HepG2 (cell line): Measurements from ENCODE around the gene IQCE. TPM values are rescaled to one million over a fixed set of nuclear protein-coding genes. Genes with fewer than 3 reads are reported as not detected.

Experiments used
- CREM ChIP-seq, 2 experiments: sonication (generic) in 1 of 2; formaldehyde crosslinking in 1 of 2; IDR thresholded peaks; 2 replicates each; pipeline versions ENCODE4 v1.4.0 to v1.6.1; 2016 to 2020; ENCODE audit warnings: antibody characterized with exemption in 1 of 2, mild to moderate bottlenecking in 1 of 2, missing genetic modification reagents in 1 of 2
- NFYC ChIP-seq: IDR thresholded peaks from 2 replicates; pipeline ENCODE4 v1.6.1; 2016; ENCODE audit warnings: missing genetic modification reagents, missing compliant biosample characterization
- RAD51 ChIP-seq: fragments of 450-650 bp; IDR thresholded peaks from 2 replicates; pipeline ENCODE4 v1.6.1; 2016; ENCODE audit warnings: borderline replicate concordance
- RARG ChIP-seq: sonication (generic); formaldehyde crosslinking; IDR thresholded peaks from 2 replicates; pipeline ENCODE4 v1.4.0; 2020; ENCODE audit warnings: low read depth, mild to moderate bottlenecking, missing genetic modification reagents
- REPIN1 ChIP-seq: sonication (generic); formaldehyde crosslinking; IDR thresholded peaks from 2 replicates; pipeline ENCODE4 v1.8.0; 2022; ENCODE audit warnings: missing genetic modification reagents, low read depth, mild to moderate bottlenecking, borderline replicate concordance
- TBL1XR1 ChIP-seq: fragments of 150-350 bp; IDR thresholded peaks from 2 replicates; pipeline ENCODE4 v1.6.1; 2014; ENCODE audit warnings: borderline replicate concordance, low read length; ENCODE audit not compliant: partially characterized antibody
- TOPORS ChIP-seq: sonication (generic); formaldehyde crosslinking; IDR thresholded peaks from 2 replicates; pipeline ENCODE4 v1.8.0; 2023; ENCODE audit warnings: mild to moderate bottlenecking, missing genetic modification reagents
- XRCC5 ChIP-seq: fragments of 200-400 bp; formaldehyde crosslinking; optimal IDR thresholded peaks from 2 replicates; pipeline ENCODE3; 2017; ENCODE audit warnings: mild to moderate bottlenecking, low read length
- ZBTB20 ChIP-seq: sonication (generic); formaldehyde crosslinking; IDR thresholded peaks from 2 replicates; pipeline ENCODE4 v1.8.1; 2023; ENCODE audit warnings: missing genetic modification reagents, low read depth, mild to moderate bottlenecking, borderline replicate concordance
- ZIK1 ChIP-seq: sonication (generic); formaldehyde crosslinking; IDR thresholded peaks from 2 replicates; pipeline ENCODE4 v1.5.0; 2020; ENCODE audit warnings: mild to moderate bottlenecking, low read depth, missing genetic modification reagents, borderline replicate concordance
- ZNF317 ChIP-seq: sonication (generic); formaldehyde crosslinking; IDR thresholded peaks from 2 replicates; pipeline ENCODE4 v1.5.0; 2020; ENCODE audit warnings: mild to moderate bottlenecking, missing genetic modification reagents
- ZNF44 ChIP-seq: sonication (generic); formaldehyde crosslinking; IDR thresholded peaks from 2 replicates; pipeline ENCODE4 v1.5.1; 2020; ENCODE audit warnings: mild to moderate bottlenecking, missing genetic modification reagents
- ZNF530 ChIP-seq: sonication (generic); formaldehyde crosslinking; IDR thresholded peaks from 2 replicates; pipeline ENCODE4 v1.5.0; 2020; ENCODE audit warnings: low read depth, mild to moderate bottlenecking, missing genetic modification reagents
- ZNF644 ChIP-seq: IDR thresholded peaks from 2 replicates; pipeline ENCODE4 v1.6.1; 2016; ENCODE audit warnings: low read depth
- polyA plus RNA-seq, 8 experiments: library from polyadenylated mRNA; depleted of rRNA in 3 of 8; stranded (reverse) in 7 of 8; unstranded in 1 of 8; fragments of >200 nt; fragmentation: Illumina TruSeq in 4 of 8; extraction: Trizol in 4 of 8; gene quantifications; 2 replicates each; pipeline versions ENCODE4 v1.2.1 to v1.2.3, GENCODE V29; 2011 to 2016; ENCODE audit warnings: low read depth in 4 of 8, missing spikeins in 1 of 8, mixed read lengths in 1 of 8; ENCODE audit not compliant: insufficient read depth in 1 of 8
- total RNA-seq, 5 experiments: library from RNA; depleted of rRNA; stranded (reverse); fragments of >200 nt; fragmentation: Illumina TruSeq; extraction: Trizol; gene quantifications; 2 replicates each; pipeline ENCODE4 v1.2.3, GENCODE V29; 2016; ENCODE audit warnings: low read depth in 1 of 5
- TF ChIP-seq, protein P1 (sequence below): sonication (generic); formaldehyde crosslinking; conservative IDR thresholded peaks from 2 replicates; pipeline ENCODE4 v1.4.0; 2020; ENCODE audit warnings: missing genetic modification reagents
- TF ChIP-seq, protein P2 (sequence below): sonication (generic); formaldehyde crosslinking; IDR thresholded peaks from 2 replicates; pipeline ENCODE4 v1.5.1; 2020; ENCODE audit warnings: missing genetic modification reagents, mild to moderate bottlenecking, borderline replicate concordance
- TF ChIP-seq, protein P3 (sequence below): sonication (generic); formaldehyde crosslinking; IDR thresholded peaks from 2 replicates; pipeline ENCODE4 v1.5.0; 2020; ENCODE audit warnings: missing genetic modification reagents, mild to moderate bottlenecking, borderline replicate concordance
- TF ChIP-seq, protein P4 (sequence below): sonication (generic); formaldehyde crosslinking; IDR thresholded peaks from 2 replicates; pipeline ENCODE4 v1.8.1; 2023; ENCODE audit warnings: mild to moderate bottlenecking, missing genetic modification reagents
- TF ChIP-seq, protein P5 (sequence below): sonication (generic); formaldehyde crosslinking; IDR thresholded peaks from 2 replicates; pipeline ENCODE4 v1.4.0; 2020; ENCODE audit warnings: missing genetic modification reagents

Gene IQCE
- total and polyA plus RNA-seq, 2 of the 13 experiments (the other 11 are each of a cell fraction or from before 2014, with no cell fraction given), result 1.5 to 2.5 TPM

DNA sequence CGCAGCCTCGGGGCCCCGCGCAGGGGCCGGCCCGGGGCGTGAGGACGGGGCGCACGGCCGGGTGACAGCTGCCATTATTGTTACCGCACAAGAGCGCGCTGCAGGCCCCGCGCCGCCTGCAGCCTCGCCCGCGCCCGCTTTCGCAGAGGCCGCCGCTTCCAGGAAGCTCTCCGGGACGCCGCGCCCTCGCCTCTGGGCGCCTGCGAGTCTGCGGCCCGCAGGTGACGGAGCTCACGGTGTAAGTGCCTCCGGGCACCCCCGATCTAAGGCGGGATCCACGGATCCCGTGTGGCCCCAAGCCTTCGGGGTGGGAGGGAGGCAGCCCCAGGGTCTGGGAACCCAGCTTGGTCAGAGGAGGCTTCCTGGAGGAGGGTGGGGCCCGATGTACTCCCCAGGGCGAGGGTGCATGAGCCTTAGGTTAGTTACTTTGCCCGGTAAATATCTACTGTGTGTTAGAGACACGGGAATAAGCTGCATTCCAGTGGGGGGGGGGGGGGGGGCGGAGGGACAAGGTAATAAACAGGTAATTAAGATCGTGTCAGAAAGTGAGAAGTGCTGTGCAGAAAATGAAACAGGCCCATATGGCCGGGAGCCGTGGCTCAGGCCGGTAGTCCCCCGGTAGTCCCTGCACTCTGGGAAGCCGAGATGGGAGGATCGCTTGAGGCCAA, 638 bp downstream of the IQCE start (continued):
- TF ChIP-seq, protein P1, sequence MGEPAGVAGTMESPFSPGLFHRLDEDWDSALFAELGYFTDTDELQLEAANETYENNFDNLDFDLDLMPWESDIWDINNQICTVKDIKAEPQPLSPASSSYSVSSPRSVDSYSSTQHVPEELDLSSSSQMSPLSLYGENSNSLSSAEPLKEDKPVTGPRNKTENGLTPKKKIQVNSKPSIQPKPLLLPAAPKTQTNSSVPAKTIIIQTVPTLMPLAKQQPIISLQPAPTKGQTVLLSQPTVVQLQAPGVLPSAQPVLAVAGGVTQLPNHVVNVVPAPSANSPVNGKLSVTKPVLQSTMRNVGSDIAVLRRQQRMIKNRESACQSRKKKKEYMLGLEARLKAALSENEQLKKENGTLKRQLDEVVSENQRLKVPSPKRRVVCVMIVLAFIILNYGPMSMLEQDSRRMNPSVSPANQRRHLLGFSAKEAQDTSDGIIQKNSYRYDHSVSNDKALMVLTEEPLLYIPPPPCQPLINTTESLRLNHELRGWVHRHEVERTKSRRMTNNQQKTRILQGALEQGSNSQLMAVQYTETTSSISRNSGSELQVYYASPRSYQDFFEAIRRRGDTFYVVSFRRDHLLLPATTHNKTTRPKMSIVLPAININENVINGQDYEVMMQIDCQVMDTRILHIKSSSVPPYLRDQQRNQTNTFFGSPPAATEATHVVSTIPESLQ (CRISPR knock-in tag), result no peak
- TF ChIP-seq, protein P2, sequence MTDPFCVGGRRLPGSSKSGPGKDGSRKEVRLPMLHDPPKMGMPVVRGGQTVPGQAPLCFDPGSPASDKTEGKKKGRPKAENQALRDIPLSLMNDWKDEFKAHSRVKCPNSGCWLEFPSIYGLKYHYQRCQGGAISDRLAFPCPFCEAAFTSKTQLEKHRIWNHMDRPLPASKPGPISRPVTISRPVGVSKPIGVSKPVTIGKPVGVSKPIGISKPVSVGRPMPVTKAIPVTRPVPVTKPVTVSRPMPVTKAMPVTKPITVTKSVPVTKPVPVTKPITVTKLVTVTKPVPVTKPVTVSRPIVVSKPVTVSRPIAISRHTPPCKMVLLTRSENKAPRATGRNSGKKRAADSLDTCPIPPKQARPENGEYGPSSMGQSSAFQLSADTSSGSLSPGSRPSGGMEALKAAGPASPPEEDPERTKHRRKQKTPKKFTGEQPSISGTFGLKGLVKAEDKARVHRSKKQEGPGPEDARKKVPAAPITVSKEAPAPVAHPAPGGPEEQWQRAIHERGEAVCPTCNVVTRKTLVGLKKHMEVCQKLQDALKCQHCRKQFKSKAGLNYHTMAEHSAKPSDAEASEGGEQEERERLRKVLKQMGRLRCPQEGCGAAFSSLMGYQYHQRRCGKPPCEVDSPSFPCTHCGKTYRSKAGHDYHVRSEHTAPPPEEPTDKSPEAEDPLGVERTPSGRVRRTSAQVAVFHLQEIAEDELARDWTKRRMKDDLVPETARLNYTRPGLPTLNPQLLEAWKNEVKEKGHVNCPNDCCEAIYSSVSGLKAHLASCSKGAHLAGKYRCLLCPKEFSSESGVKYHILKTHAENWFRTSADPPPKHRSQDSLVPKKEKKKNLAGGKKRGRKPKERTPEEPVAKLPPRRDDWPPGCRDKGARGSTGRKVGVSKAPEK, result no peak
- TF ChIP-seq RAD51 (no peak), RARG (CRISPR knock-in tag) (no peak), CREM (IDR thresholded peaks at IDR 0.05) (no peak), CREM (CRISPR knock-in tag; IDR thresholded peaks at IDR 0.05) (no peak), ZBTB20 (CRISPR knock-in tag) (no peak), TOPORS (CRISPR knock-in tag) (peak; percentile 64; the same call in 1 of the 2 replicates), ZNF44 (CRISPR knock-in tag) (no peak), ZNF644 (CRISPR knock-in tag) (no peak), TBL1XR1 (no peak), ZIK1 (CRISPR knock-in tag) (no peak), ZNF317 (CRISPR knock-in tag) (no peak), REPIN1 (CRISPR knock-in tag) (0 out of 2 replicates have a peak, but pooled peaks have one; percentile 20), NFYC (CRISPR knock-in tag) (no peak), ZNF530 (CRISPR knock-in tag) (no peak), XRCC5 (no peak)
- TF ChIP-seq, protein P3, sequence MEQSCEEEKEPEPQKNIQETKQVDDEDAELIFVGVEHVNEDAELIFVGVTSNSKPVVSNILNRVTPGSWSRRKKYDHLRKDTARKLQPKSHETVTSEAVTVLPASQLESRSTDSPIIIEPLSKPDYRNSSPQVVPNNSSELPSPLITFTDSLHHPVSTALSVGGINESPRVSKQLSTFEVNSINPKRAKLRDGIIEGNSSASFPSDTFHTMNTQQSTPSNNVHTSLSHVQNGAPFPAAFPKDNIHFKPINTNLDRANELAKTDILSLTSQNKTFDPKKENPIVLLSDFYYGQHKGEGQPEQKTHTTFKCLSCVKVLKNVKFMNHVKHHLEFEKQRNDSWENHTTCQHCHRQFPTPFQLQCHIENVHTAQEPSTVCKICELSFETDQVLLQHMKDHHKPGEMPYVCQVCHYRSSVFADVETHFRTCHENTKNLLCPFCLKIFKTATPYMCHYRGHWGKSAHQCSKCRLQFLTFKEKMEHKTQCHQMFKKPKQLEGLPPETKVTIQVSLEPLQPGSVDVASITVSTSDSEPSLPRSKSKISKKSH, result no peak
- TF ChIP-seq, protein P4, sequence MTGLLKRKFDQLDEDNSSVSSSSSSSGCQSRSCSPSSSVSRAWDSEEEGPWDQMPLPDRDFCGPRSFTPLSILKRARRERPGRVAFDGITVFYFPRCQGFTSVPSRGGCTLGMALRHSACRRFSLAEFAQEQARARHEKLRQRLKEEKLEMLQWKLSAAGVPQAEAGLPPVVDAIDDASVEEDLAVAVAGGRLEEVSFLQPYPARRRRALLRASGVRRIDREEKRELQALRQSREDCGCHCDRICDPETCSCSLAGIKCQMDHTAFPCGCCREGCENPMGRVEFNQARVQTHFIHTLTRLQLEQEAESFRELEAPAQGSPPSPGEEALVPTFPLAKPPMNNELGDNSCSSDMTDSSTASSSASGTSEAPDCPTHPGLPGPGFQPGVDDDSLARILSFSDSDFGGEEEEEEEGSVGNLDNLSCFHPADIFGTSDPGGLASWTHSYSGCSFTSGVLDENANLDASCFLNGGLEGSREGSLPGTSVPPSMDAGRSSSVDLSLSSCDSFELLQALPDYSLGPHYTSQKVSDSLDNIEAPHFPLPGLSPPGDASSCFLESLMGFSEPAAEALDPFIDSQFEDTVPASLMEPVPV (CRISPR knock-in tag), result peak; percentile 46; the same call in 1 of the 2 replicates
- TF ChIP-seq, protein P5, sequence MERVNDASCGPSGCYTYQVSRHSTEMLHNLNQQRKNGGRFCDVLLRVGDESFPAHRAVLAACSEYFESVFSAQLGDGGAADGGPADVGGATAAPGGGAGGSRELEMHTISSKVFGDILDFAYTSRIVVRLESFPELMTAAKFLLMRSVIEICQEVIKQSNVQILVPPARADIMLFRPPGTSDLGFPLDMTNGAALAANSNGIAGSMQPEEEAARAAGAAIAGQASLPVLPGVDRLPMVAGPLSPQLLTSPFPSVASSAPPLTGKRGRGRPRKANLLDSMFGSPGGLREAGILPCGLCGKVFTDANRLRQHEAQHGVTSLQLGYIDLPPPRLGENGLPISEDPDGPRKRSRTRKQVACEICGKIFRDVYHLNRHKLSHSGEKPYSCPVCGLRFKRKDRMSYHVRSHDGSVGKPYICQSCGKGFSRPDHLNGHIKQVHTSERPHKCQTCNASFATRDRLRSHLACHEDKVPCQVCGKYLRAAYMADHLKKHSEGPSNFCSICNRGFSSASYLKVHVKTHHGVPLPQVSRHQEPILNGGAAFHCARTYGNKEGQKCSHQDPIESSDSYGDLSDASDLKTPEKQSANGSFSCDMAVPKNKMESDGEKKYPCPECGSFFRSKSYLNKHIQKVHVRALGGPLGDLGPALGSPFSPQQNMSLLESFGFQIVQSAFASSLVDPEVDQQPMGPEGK (CRISPR knock-in tag), result peak; percentile 31; the same call in 1 of the 2 replicates
